AG04449 (cell line): ENCODE results near the gene KCNJ6.

Source experiments
- CTCF ChIA-PET: fragments of 350-600 bp; formaldehyde crosslinking; extraction: SDS; loops from one replicate; lab custom pipeline; 2021; ENCODE audit warnings: antibody characterized with exemption; lab: Yijun Ruan, JAX
- POLR2A ChIA-PET: fragments of 400-600, 350-600 bp; formaldehyde crosslinking; extraction: SDS; loops from one replicate; lab custom pipeline; 2020; ENCODE audit warnings: antibody characterized with exemption, inconsistent platforms; lab: Yijun Ruan, JAX
- DNase-seq: peaks from one replicate; pipeline ENCODE4 v3.0.0-alpha.2; 2010; ENCODE audit warnings: low read depth, low spot score
- H3K4me3 ChIP-seq: 2 replicates; pipeline ENCODE4 v1.5.1; 2011; ENCODE audit warnings: low read depth, mild to moderate bottlenecking, control low read depth, low read length
- CTCF ChIP-seq: IDR thresholded peaks from one replicate; pipeline ENCODE4 v1.5.1; 2011; ENCODE audit warnings: mild to moderate bottlenecking, moderate library complexity, low read length, control low read depth, inconsistent platforms; ENCODE audit not compliant: insufficient read depth; ENCODE audit errors: missing control alignments

Gene KCNJ6

DNA sequence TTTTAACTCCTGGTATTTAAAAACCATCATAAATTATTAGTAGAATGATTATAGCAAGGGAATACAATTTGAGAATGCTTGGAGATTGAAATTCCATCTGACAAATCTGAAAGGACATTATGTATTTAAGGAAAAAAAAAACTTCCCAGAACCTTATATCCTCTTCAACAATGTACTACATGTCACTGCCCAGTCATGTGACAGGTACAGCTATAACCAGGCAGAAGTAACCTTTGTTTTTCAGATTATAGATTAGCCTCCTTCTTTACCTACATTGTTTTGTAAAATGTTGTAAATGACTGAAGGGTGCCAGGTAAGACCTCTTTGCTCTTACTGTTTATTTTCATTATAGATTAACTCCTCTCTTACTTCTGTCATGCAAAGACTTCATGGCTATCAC lies 96.9 kb downstream of the KCNJ6 start:
- CTCF ChIA-PET = interaction anchor here (0.8 kb wide), 1 partner anchor 107 kb away, joined by 3 read pairs; no protein-coding TSS in a partner anchor
- no peak overlapping the region for H3K4me3 ChIP-seq
- no peak for TF ChIP-seq CTCF
- POLR2A ChIA-PET = no interaction called here
- no peak for DNase-seq

GRCh38 chr21:37817242-37817641 lies 99.0 kb downstream of the KCNJ6 start:
- CTCF ChIA-PET = interaction anchor here (1.4 to 1.6 kb wide), 3 partner anchors 10 to 539 kb away, joined by 3 to 5 read pairs (median 4); no protein-coding TSS in a partner anchor
- no peak overlapping the region for H3K4me3 ChIP-seq
- TF ChIP-seq CTCF = no peak
- DNase-seq = no peak
- POLR2A ChIA-PET = no interaction called here

DNA sequence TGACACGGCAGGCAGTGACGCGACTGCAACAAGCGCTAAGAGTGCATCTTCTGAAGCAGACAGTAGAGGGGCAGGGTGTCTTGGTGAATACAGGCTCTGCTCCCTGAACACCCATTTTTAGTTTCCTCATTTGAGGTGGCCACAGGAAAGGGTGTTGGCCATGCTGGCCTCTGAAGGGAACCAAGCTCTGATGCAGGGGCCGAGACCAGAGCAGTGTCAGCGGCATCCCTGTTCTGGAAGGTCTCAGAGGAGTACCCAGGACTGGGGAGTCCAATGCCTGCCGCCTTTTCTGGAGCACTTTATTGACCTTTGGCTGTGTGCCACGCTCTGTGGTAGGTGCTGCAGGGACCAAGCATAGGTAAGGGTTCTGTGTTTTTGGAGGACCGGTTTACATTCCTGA lies 100.4 kb downstream of the KCNJ6 start:
- no peak for DNase-seq
- ChIA-PET CTCF (interaction anchor here (1.5 to 1.6 kb wide), 2 partner anchors 9 to 104 kb away, joined by 4 to 5 read pairs; no protein-coding TSS in a partner anchor), POLR2A (no interaction called here)
- H3K4me3 ChIP-seq = no peak overlapping the region
- no peak for TF ChIP-seq CTCF

DNA sequence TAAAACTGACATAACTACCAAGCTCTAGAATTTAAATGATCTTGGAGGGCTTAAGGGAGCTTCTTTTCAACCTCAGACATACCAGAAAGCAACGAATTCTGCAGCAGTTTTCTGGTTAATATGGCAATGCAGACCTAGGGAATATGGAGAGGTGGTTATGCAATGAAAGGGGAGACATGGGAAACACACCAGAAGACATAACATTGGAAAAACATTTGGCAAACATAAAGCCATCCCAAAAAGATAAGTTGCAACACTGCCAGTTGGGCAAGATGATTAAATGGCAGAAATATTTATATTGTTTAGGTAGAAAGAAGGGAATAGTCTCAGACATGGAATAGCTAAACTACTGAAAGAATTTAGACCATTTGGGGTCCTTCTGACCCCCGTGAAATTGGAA lies 104.5 kb downstream of the KCNJ6 start:
- POLR2A ChIA-PET = no interaction called here
- TF ChIP-seq CTCF = no peak
- no peak for DNase-seq
- CTCF ChIA-PET = interaction anchor here (0.9 to 1.2 kb wide), 3 partner anchors 10 to 102 kb away, joined by 3 read pairs; no protein-coding TSS in a partner anchor
- no peak overlapping the region for H3K4me3 ChIP-seq

DNA sequence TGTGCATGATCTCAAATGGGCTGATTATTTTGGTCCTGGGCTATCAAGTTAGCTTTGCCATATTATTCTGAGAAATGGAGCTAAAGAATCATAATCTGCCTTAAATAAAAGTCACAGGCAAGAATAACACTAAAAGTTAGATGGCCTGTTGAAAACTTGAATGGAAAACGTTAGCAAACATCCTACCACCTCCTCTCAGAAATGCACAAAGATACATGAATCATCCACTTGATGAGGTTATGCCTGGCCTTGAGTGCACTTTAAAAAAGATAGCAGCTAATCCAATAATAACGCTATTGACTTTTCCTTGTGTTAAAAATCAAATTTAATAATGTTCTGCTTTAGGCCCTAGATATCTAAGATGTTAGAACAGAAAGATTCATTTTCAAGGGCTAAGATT lies 108.0 kb downstream of the KCNJ6 start:
- H3K4me3 ChIP-seq = no peak overlapping the region
- ChIA-PET CTCF (no interaction called here), POLR2A (no interaction called here)
- no peak for TF ChIP-seq CTCF
- no peak for DNase-seq

- TF ChIP-seq CTCF = no peak
- ChIA-PET CTCF (no interaction called here), POLR2A (no interaction called here)
- no peak for DNase-seq
- no peak overlapping the region for H3K4me3 ChIP-seq
Observed at GRCh38 chr21:37805266-37805665, 111.0 kb downstream of the KCNJ6 start.
